Measurements from ENCODE around the gene GSG1L.

GSG1L gene

GRCh38 chr16:28062261-28062846 lies 1.2 kb downstream of the GSG1L start:
- no peak for DNase-seq

GRCh38 chr16:28061352-28062101 lies 2.0 kb downstream of the GSG1L start:
- DNase-seq = no peak

- no peak for DNase-seq
Observed at GRCh38 chr16:28059841-28060575, 3.5 kb downstream of the GSG1L start.

- no peak for DNase-seq
Observed at GRCh38 chr16:28058839-28059589, 4.5 kb downstream of the GSG1L start.

- no peak for DNase-seq
Observed at GRCh38 chr16:28057949-28058348, 5.6 kb downstream of the GSG1L start.

- no peak for DNase-seq
Observed at GRCh38 chr16:28053461-28053860, 10.1 kb downstream of the GSG1L start.

- no peak for DNase-seq
Observed at GRCh38 chr16:28052274-28053128, 11.0 kb downstream of the GSG1L start.

- no peak for DNase-seq
Observed at GRCh38 chr16:28051486-28051885, 12.0 kb downstream of the GSG1L start.

DNA sequence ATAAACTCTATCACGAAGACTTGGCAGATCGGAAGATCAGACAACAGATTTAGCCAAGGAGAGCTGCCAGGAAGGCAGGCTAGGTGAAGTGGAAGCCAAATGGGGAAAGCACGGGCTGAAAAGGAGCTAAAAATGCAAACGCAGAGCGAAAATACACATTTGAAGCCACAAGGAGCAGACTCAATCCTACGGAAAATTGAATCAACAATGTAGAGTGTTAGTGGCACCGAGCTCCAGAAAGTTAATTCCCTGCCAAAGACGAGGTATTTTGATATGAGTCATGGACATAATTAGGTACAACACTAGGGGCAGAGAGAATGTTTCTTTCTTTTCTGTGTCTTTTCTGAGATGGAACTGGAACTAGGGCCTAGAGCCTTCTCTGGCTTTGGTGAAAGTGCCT lies 20.7 kb downstream of the GSG1L start:
- no peak for DNase-seq

GRCh38 chr16:28041615-28042014 lies 21.9 kb downstream of the GSG1L start:
- no peak for DNase-seq

DNA sequence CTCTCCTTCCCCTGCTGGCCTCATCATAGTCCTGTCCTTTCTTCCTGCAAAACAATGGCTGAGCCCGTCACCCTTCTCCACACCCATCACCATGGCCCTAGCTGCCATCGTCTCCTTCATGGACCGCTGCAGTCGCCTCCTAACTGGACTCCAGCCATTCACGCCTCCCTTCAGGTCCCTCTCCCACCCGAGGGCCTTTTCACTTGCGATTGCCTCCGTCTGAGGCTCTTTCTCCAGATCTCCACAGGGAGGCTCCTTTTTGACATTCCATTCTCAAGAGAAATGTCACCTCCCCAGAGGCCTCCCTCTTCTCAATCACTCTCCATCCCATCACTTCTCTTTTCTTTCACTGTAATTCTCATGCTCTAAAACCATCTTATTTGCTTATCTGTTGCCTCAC lies 23.5 kb downstream of the GSG1L start:
- no peak for DNase-seq

DNA sequence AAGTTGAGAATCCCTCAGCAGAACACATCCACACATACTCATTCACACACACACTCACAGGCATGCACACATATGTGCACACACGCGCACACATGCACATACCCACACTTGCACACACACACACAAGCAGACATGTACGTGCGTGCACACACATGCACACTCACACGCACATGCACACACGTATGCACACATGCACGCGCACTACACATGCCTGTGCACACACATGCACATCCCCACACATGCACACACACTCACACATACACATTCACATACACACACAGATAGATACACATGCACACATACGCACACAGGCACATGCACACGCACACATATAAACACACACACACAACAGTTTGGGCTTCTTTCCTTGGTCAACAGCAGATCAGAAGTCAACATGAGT lies 24.0 kb downstream of the GSG1L start:
- no peak for DNase-seq

GRCh38 chr16:28038409-28038808 lies 25.1 kb downstream of the GSG1L start:
- no peak for DNase-seq

- no peak for DNase-seq
Observed at GRCh38 chr16:28035866-28036393, 27.6 kb downstream of the GSG1L start.

GRCh38 chr16:28033870-28034269 lies 29.6 kb downstream of the GSG1L start:
- no peak for DNase-seq

DNA sequence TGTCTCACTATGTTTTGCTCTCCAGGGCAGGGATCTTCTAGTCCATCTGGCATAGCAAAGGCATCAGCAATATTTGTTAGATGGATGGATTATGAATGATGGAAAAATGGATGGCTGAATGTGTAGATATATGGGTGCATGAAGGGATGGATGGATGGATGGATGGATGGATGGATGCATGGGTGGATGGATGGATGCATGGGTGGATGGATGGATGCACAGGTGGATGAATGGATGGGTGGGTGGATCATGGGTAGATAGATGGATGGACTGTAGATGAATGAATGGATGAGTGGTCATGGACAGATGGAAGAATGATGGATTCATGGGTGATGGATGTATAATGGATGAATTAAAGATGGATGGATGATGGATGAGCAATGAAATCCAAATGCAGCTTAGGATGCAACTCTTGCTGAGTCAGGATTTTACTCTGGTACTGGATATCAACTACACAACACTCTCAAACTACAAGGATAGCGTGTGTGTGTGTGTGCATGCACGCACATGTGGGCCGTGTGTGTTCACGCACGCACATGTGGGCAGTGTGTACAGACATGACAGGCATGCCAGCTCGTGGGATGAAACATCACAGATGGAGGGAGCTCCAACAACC lies 34.0 kb downstream of the GSG1L start:
- DNase-seq = no peak

GRCh38 chr16:28027055-28027454 lies 36.5 kb downstream of the GSG1L start:
- no peak for DNase-seq

DNA sequence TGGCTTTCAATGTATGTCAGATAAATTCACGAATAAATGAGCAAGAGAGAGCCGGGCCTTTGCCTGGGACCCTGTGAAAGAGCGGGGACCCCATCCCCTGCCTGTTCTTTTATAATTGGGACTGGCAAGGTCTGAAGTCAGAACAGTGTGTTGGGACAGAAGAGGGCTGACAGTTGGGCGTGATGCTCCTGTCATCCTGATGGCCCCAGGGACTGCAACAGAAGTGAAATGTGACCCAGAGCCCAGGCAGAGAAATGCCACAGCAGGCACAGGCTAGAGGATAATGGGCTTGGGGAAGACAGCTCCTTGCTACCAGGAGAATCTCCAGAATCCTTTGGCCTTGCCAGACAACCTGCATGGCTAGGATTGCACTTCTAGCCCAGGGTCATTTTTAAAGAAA lies 37.9 kb downstream of the GSG1L start:
- DNase-seq = no peak

DNA sequence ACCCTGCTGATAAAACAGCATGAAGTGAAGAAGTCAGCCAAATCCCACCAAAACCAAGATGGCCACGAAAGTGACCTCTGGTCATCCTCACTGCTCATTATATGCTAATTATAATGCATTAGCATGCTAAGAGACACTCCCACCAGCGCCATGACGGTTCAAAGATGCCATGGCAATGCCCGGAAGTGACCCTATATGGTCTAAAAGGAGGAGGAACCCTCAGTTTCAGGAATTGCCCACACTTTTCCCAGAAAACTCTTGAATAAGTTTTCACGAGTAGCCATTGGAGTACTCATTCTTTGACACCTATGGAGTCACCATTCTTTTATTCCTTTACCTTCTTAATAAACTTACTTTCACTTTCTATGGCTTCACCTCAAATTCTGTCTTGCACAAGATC lies 44.3 kb downstream of the GSG1L start:
- no peak for DNase-seq

DNA sequence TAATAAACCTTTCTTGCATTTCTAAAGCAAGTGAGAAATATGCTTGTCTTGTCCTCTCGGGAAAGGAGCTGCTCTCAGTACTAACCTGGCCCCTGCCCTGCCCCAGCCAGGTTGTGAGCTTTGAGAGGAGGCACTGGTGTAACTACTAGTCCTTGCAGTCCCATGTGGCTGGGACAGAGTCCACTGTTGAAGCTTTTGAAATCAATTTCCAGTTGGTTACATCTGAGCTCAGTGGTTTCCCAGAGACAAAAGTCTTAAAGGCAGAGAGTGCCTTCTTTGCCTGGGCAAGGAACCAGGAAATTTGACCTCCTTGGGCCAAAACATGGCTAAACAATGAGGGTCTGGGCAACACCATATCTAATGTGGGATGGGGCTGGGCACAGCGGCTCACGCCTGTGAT lies 48.7 kb downstream of the GSG1L start:
- DNase-seq = no peak

- DNase-seq = no peak
Observed at GRCh38 chr16:28013878-28014277, 49.6 kb downstream of the GSG1L start.

DNA sequence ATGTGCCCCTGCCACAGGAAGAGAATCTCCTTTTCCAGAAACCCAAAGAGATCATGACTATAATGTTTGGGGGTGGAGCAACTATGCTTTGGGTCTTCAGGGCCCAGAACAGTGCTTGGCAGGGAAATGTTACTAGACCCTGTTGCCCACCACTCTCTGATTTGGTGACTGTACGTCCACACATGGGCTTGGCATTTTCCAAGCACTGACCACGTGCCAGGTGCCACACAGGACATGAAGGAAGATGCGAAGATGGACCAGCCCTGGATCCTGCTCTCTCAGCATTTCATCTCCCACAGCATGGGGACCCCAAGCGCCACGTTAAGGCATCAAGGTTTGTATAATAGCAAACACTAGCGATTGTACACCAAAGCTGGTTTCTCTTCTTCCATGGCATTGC lies 50.1 kb downstream of the GSG1L start:
- DNase-seq = no peak
